Activated B cell treated with CpG ODN at 0.5 μM for 24 hours (primary cell): Measurements from ENCODE around the gene ARHGEF2. TPM values are rescaled to one million over a fixed set of nuclear protein-coding genes. Genes with fewer than 3 reads are reported as not detected.

Source experiments
- ATAC-seq: fragments of 200-7000 bp; cut with Tn5 transposase; one replicate; pipeline ENCODE4 v1.10.0; 2021; ENCODE audit warnings: low read depth, mild to moderate bottlenecking, moderate library complexity
- CTCF ChIA-PET: fragments of 350-600 bp; sonication (Branson Sonifier 250); formaldehyde crosslinking; loops from one replicate; lab custom pipeline; 2021; ENCODE audit warnings: antibody characterized with exemption; lab: Charles Lee
- POLR2A ChIA-PET: fragments of 350-600 bp; sonication (Branson Sonifier 250); formaldehyde crosslinking; loops from one replicate; lab custom pipeline; 2021; ENCODE audit warnings: antibody characterized with exemption; lab: Charles Lee
- DNase-seq: peaks from one replicate; pipeline ENCODE4 v3.0.0; 2022
- H3K27ac Mint-ChIP-seq: one replicate; pipeline ENCODE4 v1.8.0; 2020; ENCODE audit warnings: mixed read lengths
- H3K27me3 Mint-ChIP-seq: one replicate; pipeline ENCODE4 v1.8.0; 2021; ENCODE audit warnings: mixed read lengths
- H3K36me3 Mint-ChIP-seq: one replicate; pipeline ENCODE4 v1.8.0; 2021; ENCODE audit warnings: low read depth, mixed read lengths
- H3K4me1 Mint-ChIP-seq: one replicate; pipeline ENCODE4 v1.8.0; 2021; ENCODE audit warnings: mixed read lengths
- H3K4me3 Mint-ChIP-seq: one replicate; pipeline ENCODE4 v1.8.0; 2020; ENCODE audit warnings: mild to moderate bottlenecking, mixed read lengths
- H3K9me3 Mint-ChIP-seq: one replicate; pipeline ENCODE4 v1.8.0; 2020; ENCODE audit warnings: mixed read lengths
- intact Hi-C: fragments of 100-400 bp; cut with micrococcal nuclease; formaldehyde crosslinking; loops from one replicate; pipeline ENCODE4 v1.15.1; 2024
- total RNA-seq: library from RNA; stranded (reverse); gene quantifications from 2 replicates; pipeline ENCODE4 v1.2.3, GENCODE V29; 2022
- TF ChIP-seq, protein P1 (sequence below): fragments of 200-600 bp; IDR thresholded peaks from one replicate; pipeline ENCODE4 v1.8.0; 2022; ENCODE audit warnings: antibody characterized with exemption, mild to moderate bottlenecking

ARHGEF2 gene
- total RNA-seq, 1 donor from 2014 or later, result 207 TPM

DNA sequence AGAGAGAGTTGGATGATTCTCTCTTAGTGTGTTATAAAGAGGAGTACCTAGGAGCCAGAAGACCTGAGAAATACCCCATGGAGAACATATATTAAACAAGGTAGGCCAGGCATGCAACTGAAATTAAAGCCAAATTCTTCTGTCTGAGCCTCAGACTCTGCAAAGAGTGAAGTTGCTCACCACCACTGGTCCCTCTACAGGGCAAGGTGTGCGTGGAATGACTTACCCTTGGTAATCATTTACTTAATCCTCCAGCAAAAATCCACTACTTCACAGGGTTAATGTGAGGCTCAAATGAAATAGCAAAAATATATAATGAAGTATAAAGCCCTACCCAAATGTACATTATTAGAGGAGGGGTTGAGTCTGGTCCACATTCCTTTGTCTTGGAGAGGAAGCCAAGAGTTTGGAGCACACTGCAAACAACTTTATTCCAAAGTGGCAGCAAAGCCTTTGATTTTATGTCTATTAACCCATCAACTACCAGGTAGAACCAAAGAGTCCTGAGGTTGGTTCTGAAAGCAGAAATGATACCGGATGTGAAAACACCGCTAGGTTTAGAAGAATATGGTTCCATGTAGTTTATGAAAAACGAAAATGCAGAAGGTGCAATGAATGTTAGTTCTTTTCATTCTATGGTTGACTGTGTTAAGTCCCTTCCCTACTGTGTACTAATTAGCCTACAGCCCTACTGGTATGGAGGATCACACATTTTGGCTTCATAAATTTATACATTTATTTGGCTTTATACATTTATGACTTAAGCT is 33.9 kb upstream of the ARHGEF2 start:
- Mint-ChIP-seq H3K27me3 (no peaks in the 10 kb centered on the region), H3K4me1 (peaks cover 23% of the 10 kb centered on the region), H3K9me3 (no peaks in the 10 kb centered on the region), H3K27ac (peak overlapping the region; percentile 74), H3K4me3 (peak overlapping the region; percentile 28), H3K36me3 (peaks cover 71% of the 10 kb centered on the region)
- TF ChIP-seq, protein P1, sequence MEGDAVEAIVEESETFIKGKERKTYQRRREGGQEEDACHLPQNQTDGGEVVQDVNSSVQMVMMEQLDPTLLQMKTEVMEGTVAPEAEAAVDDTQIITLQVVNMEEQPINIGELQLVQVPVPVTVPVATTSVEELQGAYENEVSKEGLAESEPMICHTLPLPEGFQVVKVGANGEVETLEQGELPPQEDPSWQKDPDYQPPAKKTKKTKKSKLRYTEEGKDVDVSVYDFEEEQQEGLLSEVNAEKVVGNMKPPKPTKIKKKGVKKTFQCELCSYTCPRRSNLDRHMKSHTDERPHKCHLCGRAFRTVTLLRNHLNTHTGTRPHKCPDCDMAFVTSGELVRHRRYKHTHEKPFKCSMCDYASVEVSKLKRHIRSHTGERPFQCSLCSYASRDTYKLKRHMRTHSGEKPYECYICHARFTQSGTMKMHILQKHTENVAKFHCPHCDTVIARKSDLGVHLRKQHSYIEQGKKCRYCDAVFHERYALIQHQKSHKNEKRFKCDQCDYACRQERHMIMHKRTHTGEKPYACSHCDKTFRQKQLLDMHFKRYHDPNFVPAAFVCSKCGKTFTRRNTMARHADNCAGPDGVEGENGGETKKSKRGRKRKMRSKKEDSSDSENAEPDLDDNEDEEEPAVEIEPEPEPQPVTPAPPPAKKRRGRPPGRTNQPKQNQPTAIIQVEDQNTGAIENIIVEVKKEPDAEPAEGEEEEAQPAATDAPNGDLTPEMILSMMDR, result no peak
- DNase-seq (no peak), ATAC-seq (peak; percentile 90)
- POLR2A ChIA-PET, result no interaction called here
- CTCF ChIA-PET, result no interaction called here
- intact Hi-C loops, result loop anchor here (2.0 kb wide), 1 partner anchor 43 kb away; the partner anchor contains the start of gene LAMTOR2

DNA sequence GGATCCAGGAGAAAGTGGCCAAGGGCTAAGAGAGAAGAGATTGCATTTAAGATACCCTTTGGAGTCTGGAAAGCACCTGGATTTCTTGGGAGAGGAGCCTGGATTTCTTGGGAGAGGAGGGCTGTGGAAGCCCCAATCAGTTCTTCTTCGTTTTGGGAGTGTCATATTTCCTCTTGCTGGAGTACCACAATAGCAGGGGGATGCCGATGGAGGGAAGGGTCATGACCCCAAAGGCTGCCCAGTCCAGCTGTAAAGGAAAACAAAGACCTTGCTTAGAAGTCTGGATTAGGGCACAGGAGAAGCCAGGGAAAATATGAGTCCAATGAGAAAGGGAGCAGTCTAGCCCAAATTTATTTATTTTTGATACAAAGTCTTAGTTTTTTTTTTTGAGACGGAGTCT is 31.1 kb upstream of the ARHGEF2 start:
- H3K36me3 Mint-ChIP-seq, result peaks cover 65% of the 10 kb centered on the region
- CTCF ChIA-PET, result interaction anchor here (0.6 kb wide), 1 partner anchor 611 kb away, joined by 3 read pairs; no protein-coding TSS in a partner anchor
- H3K9me3 Mint-ChIP-seq, result no peaks in the 10 kb centered on the region
- peaks cover 23% of the 10 kb centered on the region for H3K4me1 Mint-ChIP-seq
- no peaks in the 10 kb centered on the region for H3K27me3 Mint-ChIP-seq
- no peak overlapping the region for H3K4me3 Mint-ChIP-seq
- ATAC-seq, result no peak
- TF ChIP-seq, protein P1, result no peak
- intact Hi-C loops, result no loop called here
- no peak for DNase-seq
- POLR2A ChIA-PET, result no interaction called here
- H3K27ac Mint-ChIP-seq, result no peak overlapping the region

DNA sequence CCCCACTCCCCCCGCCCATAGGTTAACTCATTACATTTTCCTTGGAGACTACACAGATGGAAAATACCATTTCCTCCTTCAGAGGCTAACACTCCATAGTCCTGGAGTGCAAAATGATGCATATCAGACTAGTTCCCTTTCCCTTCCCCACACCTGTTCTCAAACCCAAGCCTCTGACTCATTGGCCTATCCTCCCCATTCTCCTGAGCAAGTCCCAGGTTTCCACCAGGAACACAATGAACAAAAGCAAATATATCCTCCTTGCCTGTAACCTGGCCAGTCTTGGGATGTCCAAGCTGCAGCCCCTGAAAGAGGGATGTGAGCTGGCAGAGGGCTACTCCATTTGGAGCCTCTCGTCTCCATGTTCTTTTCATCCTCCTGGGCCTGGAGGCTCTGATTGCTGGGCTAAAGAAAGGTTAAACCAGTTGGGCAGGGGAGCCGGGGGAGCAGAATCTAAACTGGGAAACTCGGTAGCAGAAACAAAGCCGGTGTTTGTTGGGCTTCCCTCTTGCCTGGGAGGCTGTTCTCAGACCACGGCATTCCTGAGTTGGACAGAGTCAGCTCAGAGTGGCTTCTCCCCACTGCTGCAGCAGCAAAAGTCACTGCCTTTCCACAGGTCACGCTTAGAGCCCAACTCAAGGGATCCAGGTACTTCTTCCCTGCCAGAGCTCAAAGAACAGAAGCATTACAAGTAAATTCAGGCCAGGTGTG is 28.5 kb upstream of the ARHGEF2 start:
- H3K9me3 Mint-ChIP-seq, result no peaks in the 10 kb centered on the region
- intact Hi-C loops, result no loop called here
- no peak for ATAC-seq
- POLR2A ChIA-PET, result interaction anchor here (0.6 kb wide), 1 partner anchor 53 kb away, joined by 4 read pairs; no protein-coding TSS in a partner anchor
- CTCF ChIA-PET, result no interaction called here
- no peaks in the 10 kb centered on the region for H3K27me3 Mint-ChIP-seq
- TF ChIP-seq, protein P1, result no peak
- DNase-seq, result no peak
- no peak overlapping the region for H3K4me3 Mint-ChIP-seq
- H3K36me3 Mint-ChIP-seq, result peaks cover 41% of the 10 kb centered on the region
- peaks cover 4% of the 10 kb centered on the region for H3K4me1 Mint-ChIP-seq
- no peak overlapping the region for H3K27ac Mint-ChIP-seq

DNA sequence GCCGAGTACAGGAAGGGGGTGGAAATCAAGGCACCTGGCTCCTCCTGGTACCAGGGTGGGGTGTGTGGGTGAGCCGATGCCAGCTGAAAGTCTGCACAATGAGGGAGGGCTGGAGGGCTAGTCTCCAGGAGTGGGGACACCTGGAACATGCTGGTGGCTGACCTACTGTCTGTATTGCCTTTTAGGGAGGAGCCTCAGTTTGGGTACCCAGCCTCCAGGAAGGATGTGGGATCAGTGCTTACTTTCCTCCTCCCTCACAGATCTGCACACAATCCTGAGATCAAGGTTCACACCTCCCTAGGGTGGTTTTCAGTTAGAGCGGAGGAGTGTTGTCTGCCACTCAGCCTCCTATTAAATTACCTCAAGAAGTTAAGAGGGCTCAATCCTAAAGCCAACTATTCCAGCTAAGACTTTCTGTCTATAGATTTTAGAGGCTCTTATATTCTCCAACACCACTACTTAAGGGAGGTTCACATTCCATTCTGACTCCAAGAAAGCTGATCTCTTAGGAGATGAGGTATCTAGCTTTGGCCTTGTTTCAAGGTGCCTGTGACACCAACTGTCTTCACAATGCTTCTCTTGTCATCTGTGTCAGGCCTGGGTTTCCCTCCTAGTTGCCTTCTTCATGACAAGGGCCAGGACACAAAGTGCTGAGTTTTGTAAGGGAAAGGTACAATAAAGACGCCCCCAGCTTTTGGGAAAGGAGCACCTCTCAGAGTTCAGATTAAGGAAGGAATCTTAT is 26.7 kb upstream of the ARHGEF2 start:
- no peak overlapping the region for H3K27ac Mint-ChIP-seq
- TF ChIP-seq, protein P1, result no peak
- no peaks in the 10 kb centered on the region for H3K9me3 Mint-ChIP-seq
- ChIA-PET CTCF (no interaction called here), POLR2A (no interaction called here)
- peaks cover 25% of the 10 kb centered on the region for H3K36me3 Mint-ChIP-seq
- H3K27me3 Mint-ChIP-seq, result no peaks in the 10 kb centered on the region
- intact Hi-C loops, result no loop called here
- no peak for DNase-seq
- no peak for ATAC-seq
- no peak overlapping the region for H3K4me3 Mint-ChIP-seq
- H3K4me1 Mint-ChIP-seq, result no peaks in the 10 kb centered on the region

DNA sequence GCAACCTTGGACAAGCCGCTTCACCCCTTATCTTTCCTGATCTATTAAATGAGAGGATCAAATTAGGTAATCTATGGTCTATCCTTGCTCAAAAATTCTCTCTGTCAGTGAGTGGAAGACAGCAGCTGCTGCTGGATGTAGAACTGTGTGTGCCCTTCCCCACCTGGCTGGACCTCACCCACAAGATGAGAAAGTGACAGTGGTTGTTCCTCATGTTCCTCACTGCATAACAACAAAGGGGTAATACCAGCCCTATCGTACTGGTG is 25.5 kb upstream of the ARHGEF2 start:
- ChIA-PET POLR2A (no interaction called here), CTCF (interaction anchor here (0.9 kb wide), 2 partner anchors 14 to 66 kb away, joined by 3 to 5 read pairs; no protein-coding TSS in a partner anchor)
- Mint-ChIP-seq H3K36me3 (peaks cover 15% of the 10 kb centered on the region), H3K27ac (no peak overlapping the region), H3K27me3 (no peaks in the 10 kb centered on the region), H3K4me3 (no peak overlapping the region), H3K4me1 (no peaks in the 10 kb centered on the region), H3K9me3 (no peaks in the 10 kb centered on the region)
- TF ChIP-seq, protein P1, result no peak
- intact Hi-C loops, result no loop called here
- ATAC-seq (no peak), DNase-seq (no peak)
